HepG2 (cell line): ENCODE measurements around the gene CCDC57. TPM values are rescaled to one million over a fixed set of nuclear protein-coding genes. Genes with fewer than 3 reads are reported as not detected.

ENCODE experiments used
- BATF2 ChIP-seq: sonication (generic); formaldehyde crosslinking; IDR thresholded peaks from 2 replicates; pipeline ENCODE4 v1.8.0; 2022; ENCODE audit warnings: mild to moderate bottlenecking, missing genetic modification reagents, moderate library complexity
- CTCF ChIP-seq: sonication (generic); formaldehyde crosslinking; IDR thresholded peaks from 2 replicates; pipeline ENCODE4 v1.5.0; 2020; ENCODE audit warnings: mild to moderate bottlenecking, missing genetic modification reagents, moderate library complexity
- FOXA3 ChIP-seq: IDR thresholded peaks from 2 replicates; pipeline ENCODE4 v1.6.1; 2016; ENCODE audit warnings: missing genetic modification reagents, missing compliant biosample characterization
- GTF2F1 ChIP-seq: fragments of 150-350 bp; IDR thresholded peaks from 2 replicates; pipeline ENCODE4 v1.6.1; 2014; ENCODE audit warnings: low read length
- KDM5B ChIP-seq: sonication (generic); formaldehyde crosslinking; IDR thresholded peaks from 2 replicates; pipeline ENCODE4 v1.4.0; 2020; ENCODE audit warnings: missing genetic modification reagents, mild to moderate bottlenecking, borderline replicate concordance
- KLF11 ChIP-seq: IDR thresholded peaks from 2 replicates; pipeline ENCODE4 v1.6.1; 2016; ENCODE audit warnings: missing compliant biosample characterization
- MAFF ChIP-seq: IDR thresholded peaks from 2 replicates; pipeline ENCODE4 v1.6.1; 2011; ENCODE audit warnings: low read depth, low read length, improper control_type of control experiment
- PRDM10 ChIP-seq: sonication (generic); formaldehyde crosslinking; IDR thresholded peaks from 2 replicates; pipeline ENCODE4 v1.4.0; 2020; ENCODE audit warnings: low read depth, missing genetic modification reagents
- ZFP82 ChIP-seq: sonication (generic); formaldehyde crosslinking; IDR thresholded peaks from 2 replicates; pipeline ENCODE4 v1.5.1; 2020; ENCODE audit warnings: mild to moderate bottlenecking, missing genetic modification reagents, borderline replicate concordance
- ZGPAT ChIP-seq: IDR thresholded peaks from 2 replicates; pipeline ENCODE4 v1.6.1; 2016; ENCODE audit warnings: mild to moderate bottlenecking
- ZNF30 ChIP-seq: sonication (generic); formaldehyde crosslinking; IDR thresholded peaks from 2 replicates; pipeline ENCODE4 v1.5.0; 2020; ENCODE audit warnings: mild to moderate bottlenecking, missing genetic modification reagents
- ZNF430 ChIP-seq: sonication (generic); formaldehyde crosslinking; IDR thresholded peaks from 2 replicates; pipeline ENCODE4 v1.9.0; 2021; ENCODE audit warnings: mild to moderate bottlenecking, missing genetic modification reagents
- ZNF512B ChIP-seq: sonication (generic); formaldehyde crosslinking; IDR thresholded peaks from 2 replicates; pipeline ENCODE4 v1.5.1; 2020; ENCODE audit warnings: missing genetic modification reagents, mild to moderate bottlenecking, borderline replicate concordance
- ZXDC ChIP-seq: sonication (generic); formaldehyde crosslinking; IDR thresholded peaks from 2 replicates; pipeline ENCODE4 v1.5.0; 2020; ENCODE audit warnings: mild to moderate bottlenecking, missing genetic modification reagents
- polyA plus RNA-seq, 8 experiments: library from polyadenylated mRNA; depleted of rRNA in 3 of 8; stranded (reverse) in 7 of 8; unstranded in 1 of 8; fragments of >200 nt; fragmentation: Illumina TruSeq in 4 of 8; extraction: Trizol in 4 of 8; gene quantifications; 2 replicates each; pipeline versions ENCODE4 v1.2.1 to v1.2.3, GENCODE V29; 2011 to 2016; ENCODE audit warnings: low read depth in 4 of 8, missing spikeins in 1 of 8, mixed read lengths in 1 of 8; ENCODE audit not compliant: insufficient read depth in 1 of 8
- total RNA-seq, 5 experiments: library from RNA; depleted of rRNA; stranded (reverse); fragments of >200 nt; fragmentation: Illumina TruSeq; extraction: Trizol; gene quantifications; 2 replicates each; pipeline ENCODE4 v1.2.3, GENCODE V29; 2016; ENCODE audit warnings: low read depth in 1 of 5

The CCDC57 gene
- total and polyA plus RNA-seq, 2 of the 13 experiments (the other 11 are each of a cell fraction or from before 2014, with no cell fraction given): 59.3 to 59.9 TPM

GRCh38 chr17:82229698-82230608 lies 17.3 kb upstream of the CCDC57 start (continued):
- peak; percentile 84; the same call in 1 of the 2 replicates for TF ChIP-seq ZNF430 (CRISPR knock-in tag)
- TF ChIP-seq KDM5B (CRISPR knock-in tag): 0 out of 2 replicates have a peak, but pooled peaks have one; percentile 13
- no peak for TF ChIP-seq ZXDC
- TF ChIP-seq ZFP82 (CRISPR knock-in tag): no peak; the same call in 1 of the 2 replicates
- TF ChIP-seq GTF2F1: no peak
- TF ChIP-seq ZNF512B (CRISPR knock-in tag): no peak
- TF ChIP-seq FOXA3: no peak
- no peak; the same call in 1 of the 2 replicates for TF ChIP-seq CTCF (CRISPR knock-in tag)
- TF ChIP-seq MAFF: no peak
- TF ChIP-seq PRDM10 (CRISPR knock-in tag): no peak; the same call in 1 of the 2 replicates
- peak; percentile 64 for TF ChIP-seq BATF2 (CRISPR knock-in tag)
- TF ChIP-seq ZGPAT: peak; percentile 33; the same call in 1 of the 2 replicates
- TF ChIP-seq KLF11 (CRISPR knock-in tag): no peak
- TF ChIP-seq ZNF30 (CRISPR knock-in tag): peak; percentile 85
